Pulmonary artery endothelial cell (primary cell): ENCODE results near the gene CCDC93. TPM values are rescaled to one million over a fixed set of nuclear protein-coding genes. Genes with fewer than 3 reads are reported as not detected.
A peak's percentile ranks its signal among the peaks of the same experiment; 100 is the strongest.
"Not testable (repeated sequence)": the region's sequence is repeated elsewhere in the genome, so short reads cannot be mapped to it uniquely, and the experiment has no call there.

Experiments
- DNase-seq: peaks from one replicate; pipeline ENCODE4 v3.0.0-alpha.2; 2011; ENCODE audit warnings: low read depth, low spot score
- total RNA-seq: library from RNA; depleted of rRNA; stranded (reverse); fragments of >200 nt; gene quantifications from 2 replicates; pipeline ENCODE4 v1.2.3, GENCODE V29; 2014

CCDC93 gene
- total RNA-seq, 1 donor from 2014 or later, result 24.9 TPM

DNA sequence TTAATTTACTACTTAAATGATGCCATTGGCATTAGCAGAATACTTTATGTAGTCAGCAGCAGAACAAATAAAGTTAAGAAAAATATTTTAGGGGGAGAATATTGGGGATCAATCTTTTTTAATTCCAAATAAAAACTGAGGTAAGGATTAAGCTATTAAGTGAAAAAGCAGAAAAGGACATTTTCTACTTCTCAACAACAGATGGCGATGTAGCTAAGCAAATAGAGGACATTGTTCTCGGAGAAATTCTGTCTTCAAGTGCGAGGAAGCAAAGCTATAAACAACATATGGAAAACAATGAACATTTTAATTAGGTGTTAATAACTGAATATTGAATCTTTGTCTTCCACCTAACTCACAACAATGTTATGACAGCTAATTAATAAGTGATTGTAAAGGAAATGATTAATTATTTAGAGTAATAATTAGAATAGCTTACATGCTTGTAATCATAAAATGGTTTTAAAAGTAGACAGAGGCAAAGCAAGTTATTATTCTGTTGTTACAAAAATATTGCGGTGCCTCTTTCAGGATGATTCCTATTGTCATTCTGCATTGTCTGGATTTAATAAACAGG lies 32.9 kb upstream of the CCDC93 start:
- no peak for DNase-seq

DNA sequence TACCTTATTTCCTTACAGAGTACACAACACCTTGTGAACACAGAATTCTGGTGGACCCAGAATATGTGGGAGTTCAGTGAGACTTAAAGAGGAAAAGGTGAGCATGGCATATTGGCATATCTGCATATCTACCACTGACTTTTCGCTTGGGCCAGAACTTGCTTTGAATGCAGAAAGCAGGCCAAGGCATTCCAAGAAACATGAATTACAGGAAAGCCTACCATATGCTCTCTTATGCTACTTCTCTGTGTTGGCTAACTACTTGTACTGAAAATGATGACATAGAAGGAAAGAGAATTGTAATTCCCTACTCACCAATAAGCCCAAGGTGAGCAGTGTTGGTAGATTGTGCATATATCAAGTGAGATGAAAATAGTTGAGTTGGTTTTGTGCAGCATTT lies 31.4 kb upstream of the CCDC93 start:
- no peak for DNase-seq

DNA sequence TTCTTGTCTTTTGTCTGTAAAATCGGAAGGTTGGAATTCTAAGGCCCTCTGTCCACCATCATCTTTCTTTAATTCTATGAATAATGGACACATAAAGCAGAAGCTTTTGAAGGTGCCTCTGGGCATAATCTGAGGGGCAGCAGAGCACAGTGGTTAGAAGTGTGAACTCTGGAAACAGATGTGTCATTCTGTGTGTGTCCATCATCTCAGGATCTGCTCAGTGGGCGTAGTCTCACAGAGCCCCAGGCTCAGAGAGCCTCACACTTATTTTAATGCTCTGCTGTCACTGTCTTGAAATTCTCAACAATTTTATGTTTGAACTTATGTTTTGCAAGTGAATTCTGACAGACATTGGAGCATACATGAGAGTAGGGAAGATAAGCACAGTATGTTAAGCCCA lies 31.0 kb upstream of the CCDC93 start:
- DNase-seq, result no peak

DNA sequence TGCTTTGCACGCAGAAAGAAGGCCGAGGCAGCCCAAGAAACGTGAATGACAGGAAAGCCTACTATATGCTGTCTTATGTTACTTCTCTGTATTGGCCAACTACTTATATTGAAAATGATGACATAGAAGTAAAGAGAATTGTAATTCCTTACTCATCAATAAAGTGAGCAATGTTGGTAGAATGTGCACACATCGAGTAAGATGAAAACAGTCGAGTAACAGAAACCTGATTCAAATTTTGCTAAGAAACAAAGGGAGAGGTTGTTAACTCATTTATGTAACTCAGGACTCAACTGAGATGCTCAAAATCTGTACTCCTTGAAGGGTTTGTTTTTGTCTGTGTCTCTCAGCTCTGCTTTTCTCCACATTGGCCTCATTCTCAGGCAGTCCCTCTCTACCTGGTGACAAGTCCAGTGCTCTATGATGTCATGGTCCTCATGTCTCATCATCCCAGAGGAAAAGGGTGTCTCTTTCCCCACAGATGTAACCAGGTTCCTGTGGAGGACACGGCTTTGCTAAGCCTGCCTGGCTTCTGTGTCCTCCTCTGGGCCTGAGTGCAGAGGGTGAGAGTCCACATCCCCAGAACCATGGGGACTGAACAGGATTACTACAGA lies 30.3 kb upstream of the CCDC93 start:
- no peak for DNase-seq

DNA sequence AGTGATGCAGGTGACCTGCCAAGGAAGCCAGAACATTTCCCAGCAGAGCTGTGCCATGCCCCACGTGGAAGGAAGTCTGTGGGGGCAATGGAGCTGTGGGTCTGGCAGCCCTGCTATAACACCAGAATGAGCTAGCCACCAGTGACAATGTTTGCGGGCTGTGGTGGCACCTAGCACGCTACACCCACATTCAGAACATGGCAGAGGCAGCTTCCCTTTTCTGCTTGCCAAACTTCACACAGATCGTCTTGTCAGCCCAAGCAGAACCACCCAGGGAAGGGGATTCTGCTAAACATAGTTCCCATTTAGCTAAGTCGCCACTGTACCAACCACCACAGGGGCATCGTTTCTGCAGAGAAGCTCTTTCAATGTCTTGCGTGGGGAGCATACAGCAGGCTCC lies 27.0 kb upstream of the CCDC93 start:
- DNase-seq, result no peak

DNA sequence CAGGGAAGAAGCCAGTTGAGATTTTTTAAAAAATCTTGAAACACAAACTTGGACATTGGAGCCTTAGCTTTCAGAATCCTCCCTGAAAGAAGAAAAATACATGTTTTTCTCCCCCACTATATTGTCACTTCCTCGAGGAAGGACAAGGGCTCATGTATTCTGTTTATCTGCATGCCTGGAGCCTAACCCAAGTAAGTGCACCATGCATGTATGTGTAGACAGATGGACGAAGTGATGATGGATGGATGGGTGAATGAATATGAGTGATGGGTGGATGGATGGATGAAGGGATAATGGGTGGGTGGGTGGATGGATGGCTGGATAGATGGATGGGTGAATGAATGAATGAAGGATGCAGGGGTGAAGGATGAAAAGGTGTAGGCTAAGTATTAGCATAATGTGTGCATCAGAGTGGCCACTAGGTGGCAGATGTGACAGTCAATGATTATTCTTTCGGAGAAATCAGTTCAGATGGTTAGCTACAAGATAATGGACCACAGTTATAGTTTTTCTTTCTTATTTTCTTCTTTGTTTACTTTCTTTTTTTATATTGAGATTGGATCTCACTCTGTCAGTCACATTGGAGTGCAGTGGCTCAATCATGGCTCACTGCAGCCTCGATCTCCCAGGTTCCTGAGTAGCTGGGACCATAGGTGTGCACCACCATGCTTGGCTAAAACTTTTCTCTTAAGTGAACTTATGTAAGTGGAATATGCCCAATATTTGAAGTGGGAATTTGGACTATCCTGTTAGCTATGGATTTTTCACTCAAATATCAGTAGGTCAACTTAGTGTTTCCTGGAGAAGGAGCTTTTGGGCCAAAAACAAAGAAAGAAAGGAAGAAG lies 18.5 kb upstream of the CCDC93 start:
- no peak for DNase-seq

DNA sequence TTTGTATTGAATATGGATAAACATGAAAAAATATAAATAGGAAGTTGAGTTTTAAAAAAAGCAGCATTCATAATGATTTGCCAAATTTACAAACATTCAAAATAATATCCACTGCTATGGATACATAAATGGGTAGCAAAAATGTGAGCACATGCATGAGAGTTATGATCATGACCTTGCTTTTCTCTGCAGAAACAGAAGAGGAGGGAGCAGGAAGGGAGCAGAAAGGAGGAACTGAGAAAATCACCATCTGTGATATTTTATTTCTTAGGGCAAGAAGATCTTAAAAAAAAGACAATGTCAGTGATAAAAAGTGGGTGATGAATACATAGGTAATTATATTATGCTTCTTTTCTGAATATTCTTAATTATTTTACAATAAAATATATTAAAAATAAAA lies 17.7 kb upstream of the CCDC93 start:
- DNase-seq, result no peak

DNA sequence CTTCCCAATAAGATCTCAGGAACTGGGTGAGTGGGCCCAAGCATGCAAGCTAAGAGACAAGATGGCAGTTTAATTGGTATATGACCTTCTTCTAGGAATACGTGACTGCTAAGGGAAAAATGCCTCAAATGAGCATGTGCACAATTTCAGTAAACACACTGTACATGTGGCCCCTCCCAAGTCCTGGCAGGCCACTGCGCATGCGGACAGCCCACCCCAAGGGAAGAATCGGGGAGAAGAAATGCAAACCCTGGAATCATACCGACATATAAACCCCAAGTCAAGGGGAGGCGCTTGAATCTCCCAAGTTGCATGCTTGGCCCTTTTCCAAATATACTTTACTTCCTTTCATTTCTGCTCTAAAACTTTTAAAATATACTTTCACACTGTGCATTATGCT lies 15.2 kb upstream of the CCDC93 start:
- DNase-seq, result no peak

DNA sequence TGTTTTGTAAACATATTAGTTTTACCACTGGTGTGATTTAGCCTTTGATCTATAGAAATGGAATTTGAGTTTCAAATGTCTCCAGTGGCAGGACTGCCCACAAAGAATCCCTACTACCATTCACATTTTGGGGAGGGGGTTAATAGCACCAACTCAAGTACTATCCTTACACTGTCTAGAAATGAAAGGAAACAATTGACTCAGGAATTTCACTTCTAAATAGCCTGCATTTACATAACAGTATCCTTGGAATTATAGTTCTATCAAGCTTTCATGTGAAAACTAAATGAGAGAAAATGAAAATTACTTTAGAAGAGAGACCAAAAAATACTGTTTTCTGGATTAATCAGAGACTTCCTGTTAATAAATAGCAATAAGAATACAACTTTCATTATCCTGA lies 7.5 kb upstream of the CCDC93 start:
- DNase-seq, result no peak

DNA sequence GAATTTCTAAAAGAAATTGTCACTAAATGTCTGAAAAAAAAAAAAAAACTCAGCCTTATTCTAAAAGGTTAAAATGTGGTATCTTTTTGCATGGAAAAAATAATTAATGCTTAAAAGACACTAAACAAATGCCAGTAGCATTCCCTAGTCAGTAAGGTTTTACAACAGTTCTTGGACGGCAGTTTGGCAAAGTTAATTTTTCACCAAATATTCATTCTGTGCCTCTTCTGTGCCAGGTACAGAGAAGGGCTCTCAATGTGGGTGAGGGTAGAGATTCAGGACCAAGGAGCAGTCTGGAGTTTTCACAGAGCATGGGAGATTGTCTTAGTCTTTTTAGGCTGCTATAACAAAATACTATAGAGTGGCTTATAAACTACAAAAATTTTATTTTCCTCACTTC lies 6.0 kb upstream of the CCDC93 start:
- DNase-seq, result no peak

DNA sequence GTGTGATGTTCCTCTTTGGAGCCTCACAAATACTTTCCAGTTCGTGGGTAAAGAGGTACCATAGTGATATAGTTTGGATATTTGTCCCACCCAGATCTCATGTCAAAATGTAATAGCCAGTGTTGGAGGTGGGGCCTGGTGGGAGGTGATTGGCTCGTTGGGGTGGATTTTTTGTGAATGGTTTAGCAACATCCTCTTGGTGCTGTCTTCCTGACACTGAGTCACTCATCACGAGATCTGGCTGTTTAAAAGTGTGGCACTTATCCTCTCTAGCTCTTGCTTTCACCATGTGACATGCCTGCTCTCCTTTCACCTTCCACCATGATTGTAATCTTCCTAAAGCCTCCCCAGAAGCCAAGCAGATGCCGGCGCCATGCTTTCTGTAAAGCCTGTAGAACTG lies 3.0 kb upstream of the CCDC93 start:
- no peak for DNase-seq

DNA sequence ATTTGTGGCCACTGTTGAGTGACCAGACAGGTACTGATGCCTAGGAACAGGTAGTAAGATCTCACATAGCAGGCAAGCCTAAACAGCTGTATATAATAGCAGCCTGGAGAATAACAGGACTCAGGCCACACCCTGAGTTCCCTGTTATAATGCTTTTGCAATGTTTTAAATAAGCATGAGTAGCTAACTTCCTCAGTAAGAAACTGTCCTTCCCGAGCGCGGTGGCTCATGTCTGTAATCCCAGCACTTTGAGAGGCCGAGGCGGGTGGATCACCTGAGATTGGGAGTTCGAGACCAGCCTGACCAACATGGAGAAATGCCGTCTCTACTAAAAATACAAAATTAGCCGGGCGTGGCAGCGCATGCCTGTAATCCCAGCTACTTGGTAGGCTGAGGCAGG lies 1.9 kb upstream of the CCDC93 start:
- DNase-seq, result not testable (repeated sequence)

DNA sequence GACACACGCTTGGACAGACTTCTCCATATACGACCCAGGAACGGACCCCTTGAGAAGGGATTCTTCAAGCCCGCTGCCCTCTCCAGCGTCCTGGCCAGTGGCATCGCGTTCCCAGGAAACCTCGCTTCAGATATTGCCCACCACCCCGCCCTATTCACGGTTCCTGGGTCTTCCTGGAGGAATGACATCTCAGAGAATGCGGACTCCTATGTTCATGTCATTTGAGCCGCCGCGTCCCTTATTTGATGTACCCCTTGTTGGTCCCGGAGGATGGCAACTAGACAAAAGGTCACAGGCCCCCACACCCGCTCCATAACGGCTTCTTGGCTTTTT lies 588 bp upstream of the CCDC93 start:
- DNase-seq, result no peak

DNA sequence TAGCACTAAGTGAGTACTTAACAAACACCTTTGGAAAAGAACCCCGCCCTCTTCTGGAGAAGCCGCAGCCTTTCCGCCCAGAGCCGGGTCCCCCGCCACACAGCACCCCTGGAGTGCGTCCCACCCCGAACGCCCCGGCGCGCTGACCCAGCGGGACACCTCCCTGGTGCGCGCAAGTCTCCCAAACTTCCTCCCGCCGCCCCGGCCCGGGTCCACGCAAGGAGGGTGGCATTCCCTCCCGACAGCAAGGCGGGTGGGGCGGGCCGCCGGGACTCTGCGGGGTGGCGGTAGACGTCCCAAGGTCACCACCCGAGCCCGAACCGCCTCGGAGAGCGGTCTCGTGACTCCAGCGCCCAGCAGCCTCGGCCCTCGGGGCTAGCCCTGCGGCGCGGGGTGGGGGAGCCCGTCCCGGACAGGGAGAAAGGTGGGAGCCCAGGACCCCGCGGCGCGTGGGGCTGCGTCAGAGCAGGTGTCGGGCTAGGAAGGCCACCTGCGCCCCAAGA lies 598 bp downstream of the CCDC93 start:
- no peak for DNase-seq

DNA sequence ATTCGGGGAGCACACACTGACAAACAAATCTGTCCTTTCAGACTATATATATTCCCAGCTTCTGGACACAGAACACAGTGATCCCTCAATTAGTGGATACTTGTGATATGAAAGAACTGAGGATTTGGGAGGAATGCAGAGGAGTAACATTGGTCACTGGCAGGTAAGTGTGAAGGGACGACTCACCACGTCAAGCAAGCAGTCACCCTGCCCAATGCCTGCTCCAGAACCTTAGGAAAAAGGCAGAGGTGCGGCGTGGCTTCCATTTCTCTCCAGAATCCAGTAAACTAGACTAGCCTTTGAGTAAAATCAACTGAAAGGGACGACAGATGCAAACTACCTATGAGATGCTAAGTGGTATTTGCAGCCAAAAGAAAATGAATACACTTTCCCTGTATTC lies 1.1 kb downstream of the CCDC93 start:
- DNase-seq, result no peak

DNA sequence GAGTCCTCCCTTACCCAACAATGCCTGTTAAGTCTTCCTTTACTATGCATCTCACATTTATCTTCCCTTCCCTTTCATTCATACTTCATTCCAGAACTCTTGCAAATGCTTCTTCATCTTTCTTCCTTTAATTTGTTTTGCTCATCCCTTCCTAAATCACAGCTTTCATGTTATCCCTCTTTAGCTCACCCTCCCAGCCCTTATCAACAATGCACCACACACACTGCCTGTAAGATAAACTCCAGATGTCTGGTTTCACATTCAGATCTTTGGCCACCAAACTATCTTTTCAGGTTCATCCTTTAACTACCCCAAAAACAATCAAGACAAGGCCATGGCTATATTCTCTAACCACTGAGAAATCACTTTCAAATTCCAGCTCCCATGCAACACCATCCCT lies 3.4 kb downstream of the CCDC93 start:
- no peak for DNase-seq

DNA sequence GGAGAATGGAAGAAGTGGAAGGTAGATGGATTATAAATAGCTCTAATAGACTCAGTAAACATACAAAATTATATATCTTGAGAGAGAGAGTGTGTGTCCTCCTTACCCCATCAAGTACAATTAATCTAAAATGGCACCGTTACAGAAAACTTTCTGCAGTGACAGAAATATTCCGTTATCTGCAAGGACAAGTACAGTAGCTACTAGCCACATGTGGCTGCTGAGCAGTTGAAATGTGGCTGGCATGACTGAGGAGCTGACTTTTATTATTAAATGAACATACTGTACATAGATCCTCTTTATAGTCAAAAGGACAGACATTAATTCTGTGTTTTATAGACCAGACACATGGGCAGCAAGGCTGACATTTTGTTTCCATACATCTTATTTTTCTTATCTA lies 7.0 kb downstream of the CCDC93 start:
- DNase-seq, result no peak

DNA sequence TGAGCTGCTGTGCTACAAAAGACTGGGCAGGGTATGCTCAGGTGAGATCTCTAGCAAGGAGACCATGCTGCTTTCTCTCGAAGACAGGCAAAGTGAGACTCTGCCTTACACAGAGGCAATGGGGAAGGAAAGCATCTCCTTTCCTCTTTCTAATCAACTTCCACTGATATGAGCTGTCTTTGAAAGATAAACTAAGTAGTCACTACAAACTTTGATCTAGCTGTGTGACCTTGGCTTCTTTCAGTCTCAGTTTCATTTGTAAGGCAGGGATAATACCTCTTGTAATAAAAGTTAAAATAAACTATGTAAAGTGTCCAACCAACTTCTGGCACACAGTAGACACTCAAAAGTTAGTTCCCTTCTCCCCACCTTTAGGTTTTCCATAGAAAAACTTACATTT lies 7.5 kb downstream of the CCDC93 start:
- no peak for DNase-seq

DNA sequence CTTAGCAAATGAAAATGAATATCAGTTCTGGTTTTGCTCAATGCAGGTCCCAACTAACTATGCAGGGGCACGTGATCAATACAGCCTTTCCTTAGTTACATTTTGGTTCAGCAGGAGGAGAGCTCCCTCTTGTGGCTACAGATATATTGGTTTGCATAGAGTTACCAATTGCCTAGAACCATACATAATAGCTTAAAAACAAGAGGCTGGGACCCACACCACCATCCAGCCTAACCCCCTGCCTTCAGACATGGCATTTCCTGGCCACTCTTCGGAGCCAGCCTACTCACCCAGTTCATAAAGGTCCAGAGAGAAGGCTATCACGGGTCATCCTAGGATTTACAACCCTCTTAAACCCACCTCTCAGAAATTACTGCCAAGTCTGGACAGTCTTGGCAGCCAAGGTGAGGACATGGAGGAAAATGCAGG lies 10.5 kb downstream of the CCDC93 start:
- peak; percentile 48 for DNase-seq

DNA sequence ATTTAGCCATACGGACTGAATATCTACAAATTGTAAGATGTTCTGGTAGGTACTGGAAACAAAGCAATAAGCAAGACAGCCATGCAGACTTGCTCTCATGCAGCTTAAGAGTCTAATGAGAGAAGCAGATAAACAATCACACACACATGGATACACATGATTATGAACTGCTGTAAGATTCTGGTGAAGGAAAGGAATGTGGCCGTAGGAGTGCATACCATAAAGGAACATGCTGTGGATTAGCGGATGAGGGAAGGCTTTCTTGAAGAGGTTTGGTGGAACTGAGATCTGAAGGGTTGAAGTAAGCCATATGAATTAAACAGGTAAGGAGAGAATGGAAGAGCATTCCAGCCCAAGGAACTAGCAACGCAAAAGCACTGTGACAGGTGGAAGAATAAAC lies 13.8 kb downstream of the CCDC93 start:
- no peak for DNase-seq

DNA sequence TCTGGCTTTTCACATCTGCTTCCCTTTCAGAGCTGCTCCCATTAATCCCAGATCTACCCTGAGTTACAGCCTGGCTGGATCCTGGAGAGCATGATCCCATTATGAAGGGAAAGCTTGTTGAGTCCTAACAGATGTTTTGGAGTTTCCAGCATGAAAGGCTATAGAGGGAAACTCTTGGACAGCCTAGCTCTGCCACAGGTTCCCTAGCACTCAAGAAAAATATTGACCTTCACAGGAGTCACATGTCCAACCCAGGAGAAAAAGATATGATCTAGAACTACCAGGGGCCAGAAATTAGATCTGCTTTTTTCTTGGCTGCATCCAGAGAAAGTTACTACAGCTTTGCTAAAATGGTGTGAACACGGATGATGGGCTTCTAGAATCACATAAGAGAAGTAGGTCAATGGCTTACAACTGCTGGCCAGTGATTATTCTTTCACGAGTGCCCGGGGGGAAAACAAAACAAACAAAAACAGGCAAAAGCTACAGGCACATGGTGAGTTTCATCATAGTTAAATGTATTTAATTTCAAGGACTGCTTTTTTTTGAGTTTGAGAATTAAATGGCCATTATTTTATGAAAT lies 15.9 kb downstream of the CCDC93 start:
- DNase-seq, result no peak

DNA sequence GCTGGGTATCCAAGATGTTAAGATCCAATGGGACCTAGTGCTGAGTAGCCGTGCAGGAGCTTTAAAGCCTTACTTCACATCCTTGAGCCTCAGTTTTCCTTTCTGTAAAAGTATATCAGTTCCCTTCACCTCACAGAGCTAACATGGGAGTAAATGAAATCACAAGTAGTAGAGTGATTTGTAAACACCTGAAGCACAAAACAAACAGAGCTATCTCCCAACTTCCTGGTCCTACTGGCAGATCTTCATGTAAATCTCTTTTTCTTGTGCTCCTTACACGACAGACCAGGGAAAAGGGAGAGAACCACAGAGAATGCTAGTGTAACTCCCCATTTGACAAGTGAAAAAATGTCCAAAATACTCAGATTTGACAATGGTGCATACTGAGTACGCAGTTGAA lies 17.3 kb downstream of the CCDC93 start:
- DNase-seq, result no peak
